Measurements from ENCODE around the gene CD86. TPM values are rescaled to one million over a fixed set of nuclear protein-coding genes. Genes with fewer than 3 reads are reported as not detected.
"Not testable (repeated sequence)": the region's sequence is repeated elsewhere in the genome, so short reads cannot be mapped to it uniquely, and the experiment has no call there.

The CD86 gene, protein sequence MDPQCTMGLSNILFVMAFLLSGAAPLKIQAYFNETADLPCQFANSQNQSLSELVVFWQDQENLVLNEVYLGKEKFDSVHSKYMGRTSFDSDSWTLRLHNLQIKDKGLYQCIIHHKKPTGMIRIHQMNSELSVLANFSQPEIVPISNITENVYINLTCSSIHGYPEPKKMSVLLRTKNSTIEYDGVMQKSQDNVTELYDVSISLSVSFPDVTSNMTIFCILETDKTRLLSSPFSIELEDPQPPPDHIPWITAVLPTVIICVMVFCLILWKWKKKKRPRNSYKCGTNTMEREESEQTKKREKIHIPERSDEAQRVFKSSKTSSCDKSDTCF
- total RNA-seq = 4.2 TPM
- long read RNA-seq = 0 reads

DNA sequence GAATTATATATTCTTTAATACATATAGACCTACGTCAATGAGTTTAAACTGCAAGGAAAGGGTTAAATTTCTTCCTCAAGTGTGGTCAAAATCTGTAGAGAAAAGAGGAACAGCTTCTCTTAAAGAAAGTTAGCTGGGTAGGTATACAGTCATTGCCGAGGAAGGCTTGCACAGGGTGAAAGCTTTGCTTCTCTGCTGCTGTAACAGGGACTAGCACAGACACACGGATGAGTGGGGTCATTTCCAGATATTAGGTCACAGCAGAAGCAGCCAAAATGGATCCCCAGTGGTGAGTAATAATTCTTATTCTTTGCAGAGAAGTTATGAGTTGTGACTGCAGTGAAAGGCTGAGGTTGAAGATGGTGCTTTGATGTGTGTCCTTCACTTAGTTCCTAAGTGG lies at the start of gene CD86:
TSS of gene CD86 (plus strand) at position 148 of the 400 bp plus-strand sequence. CDS start at position 276, 128 bp downstream.
- intact Hi-C loops (cut with DNase I) = no loop called here
- DNase-seq (ENCODE audit: missing footprints) (no peak), ATAC-seq (no peak)

GRCh38 chr3:122006267-122006666 lies 48.9 kb upstream of the CD86 start:
- ATAC-seq (no peak), DNase-seq (ENCODE audit: missing footprints) (no peak)
- intact Hi-C loops (cut with DNase I) = no loop called here

- intact Hi-C loops (cut with DNase I) = no loop called here
- DNase-seq (ENCODE audit: missing footprints) (no peak), ATAC-seq (no peak)
Measured at GRCh38 chr3:122008166-122008565, 47.0 kb upstream of the CD86 start.

DNA sequence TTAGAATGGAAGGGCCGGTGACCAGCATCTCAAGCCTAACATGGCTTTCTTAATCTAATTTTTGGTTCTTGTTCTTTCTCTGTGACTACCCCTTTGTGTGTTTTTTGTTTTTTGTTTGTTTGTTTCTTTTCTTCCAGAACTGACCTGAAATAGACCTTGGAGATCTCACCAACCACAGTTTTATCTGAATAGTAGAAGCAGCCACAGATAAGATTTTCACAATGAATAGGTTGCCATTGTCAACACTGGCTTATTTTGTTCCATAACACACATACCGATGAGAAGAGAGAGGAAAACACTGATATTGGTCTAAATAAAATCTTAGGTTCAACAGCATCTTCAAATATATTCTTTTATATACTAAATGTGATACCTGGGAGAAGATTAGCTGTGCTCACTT lies 44.7 kb upstream of the CD86 start:
- no peak for DNase-seq (ENCODE audit: missing footprints)
- no peak for ATAC-seq
- intact Hi-C loops (cut with DNase I) = no loop called here

DNA sequence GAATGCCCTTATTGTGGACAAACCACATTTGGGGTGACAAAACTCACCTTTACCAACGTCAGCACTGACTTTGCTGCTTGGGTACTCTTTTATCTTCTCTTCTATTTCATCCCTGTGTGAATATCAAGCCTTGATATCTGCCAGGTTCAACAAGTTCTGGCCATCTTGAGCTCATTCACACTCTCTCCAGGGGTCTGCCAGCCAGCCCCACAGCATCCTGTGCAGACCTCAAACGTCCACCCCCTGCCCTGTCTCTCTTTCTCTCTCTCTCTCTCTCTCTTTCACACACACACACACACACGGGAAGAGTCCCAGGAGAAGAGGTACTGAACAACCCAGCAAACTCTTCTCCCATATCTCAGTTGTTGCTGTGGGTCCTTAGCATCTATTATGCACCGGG lies 43.8 kb upstream of the CD86 start:
- ATAC-seq (no peak), DNase-seq (ENCODE audit: missing footprints) (no peak)
- intact Hi-C loops (cut with DNase I) = no loop called here

DNA sequence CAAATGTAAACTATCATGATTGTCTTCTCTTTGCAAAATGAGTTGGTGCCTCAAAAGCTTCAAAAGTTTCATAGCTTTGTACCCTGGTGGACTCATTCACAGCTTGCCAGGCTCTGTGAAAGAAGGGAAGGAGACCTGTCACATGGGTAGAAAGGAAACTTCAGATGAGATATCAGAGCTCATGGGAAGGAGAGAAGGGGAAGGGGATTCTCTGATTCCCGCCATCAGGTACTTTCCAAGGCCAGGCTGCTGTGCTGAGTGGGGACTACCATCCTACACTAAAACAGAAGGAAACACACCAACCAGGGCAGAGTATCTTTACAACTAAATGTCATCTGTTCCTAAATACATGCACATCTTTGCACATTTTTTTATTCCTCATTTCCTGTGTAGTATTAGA lies 42.3 kb upstream of the CD86 start:
- ATAC-seq (no peak), DNase-seq (ENCODE audit: missing footprints) (no peak)
- intact Hi-C loops (cut with DNase I) = no loop called here

- no peak for ATAC-seq
- intact Hi-C loops (cut with DNase I) = no loop called here
- no peak for DNase-seq (ENCODE audit: missing footprints)
Measured at GRCh38 chr3:122013448-122013925, 41.7 kb upstream of the CD86 start.

DNA sequence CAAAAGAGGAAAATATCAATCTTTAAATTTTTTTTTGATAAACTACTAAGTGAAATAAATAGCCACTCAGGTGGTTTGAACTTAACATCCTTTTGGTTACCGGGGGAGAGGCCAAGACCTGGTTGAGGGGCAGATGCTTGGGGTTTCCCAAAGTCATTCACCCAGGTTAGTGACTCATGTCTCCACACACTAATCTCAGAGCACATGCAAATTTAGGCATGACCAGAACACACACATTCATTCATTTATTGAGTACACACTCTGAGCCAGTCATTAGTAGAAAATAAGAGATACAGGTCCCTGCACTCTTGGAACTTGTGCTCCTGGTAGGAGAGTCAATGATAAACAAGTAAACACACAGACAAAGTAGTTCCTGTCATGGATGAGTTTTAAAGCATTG lies 40.4 kb upstream of the CD86 start:
- intact Hi-C loops (cut with DNase I) = no loop called here
- ATAC-seq (no peak), DNase-seq (ENCODE audit: missing footprints) (no peak)

DNA sequence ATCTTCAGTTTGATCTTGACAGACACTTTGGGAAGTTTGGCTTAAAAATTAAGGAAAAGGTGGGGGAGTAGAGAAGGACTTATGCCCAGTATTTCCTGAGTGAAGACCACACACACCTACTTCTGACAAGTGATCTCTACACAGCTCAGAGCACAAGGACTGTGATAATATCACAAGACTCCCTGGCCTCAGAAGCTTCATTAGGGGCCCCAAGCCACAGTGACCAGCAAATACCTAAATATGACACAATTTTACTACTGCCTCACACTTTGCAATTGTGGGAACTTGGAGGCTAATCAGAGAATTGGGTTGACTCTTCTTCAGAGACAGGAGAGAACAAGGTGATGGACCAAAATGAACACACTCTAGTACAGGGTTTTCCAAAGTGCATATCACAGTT lies 35.7 kb upstream of the CD86 start:
- no peak for ATAC-seq
- DNase-seq (ENCODE audit: missing footprints) = no peak
- intact Hi-C loops (cut with DNase I) = no loop called here

- no peak for ATAC-seq
- no peak for DNase-seq (ENCODE audit: missing footprints)
- intact Hi-C loops (cut with DNase I) = no loop called here
Measured at GRCh38 chr3:122021037-122021436, 34.1 kb upstream of the CD86 start.

DNA sequence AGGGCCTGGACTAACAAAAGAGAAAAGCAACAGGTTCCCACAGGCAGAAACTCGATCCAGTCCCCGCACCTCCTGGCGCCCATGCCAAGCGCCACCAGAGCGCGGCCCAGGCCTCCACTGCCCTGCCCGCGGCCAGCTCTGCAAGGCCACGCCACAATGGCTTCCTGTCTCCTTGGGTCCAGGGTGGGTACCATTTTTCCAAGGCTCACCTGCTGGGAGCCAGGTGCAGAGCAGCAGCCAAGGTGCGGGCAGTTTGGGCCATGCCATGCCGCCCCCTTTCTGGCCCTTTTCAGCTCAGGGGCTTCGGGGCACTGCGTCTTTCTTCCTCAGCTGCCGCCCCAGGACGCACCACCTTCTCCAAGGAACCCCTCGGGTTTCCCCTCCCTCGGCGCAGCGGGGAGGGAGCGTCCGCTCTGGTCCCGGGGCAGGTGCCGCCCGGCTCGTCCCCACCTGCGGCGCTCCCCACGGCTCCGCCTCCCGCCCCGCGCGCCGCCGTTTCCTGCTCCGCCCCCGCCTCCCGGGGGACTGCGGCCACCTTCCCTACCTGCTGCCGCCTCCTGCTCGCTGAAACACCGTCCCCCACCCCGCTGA lies 33.3 kb upstream of the CD86 start, which contains the start of gene ILDR1:
TSS of gene ILDR1 (minus strand) at position 437 of the 591 bp plus-strand sequence. CDS start at position 267, 170 bp downstream.
- no peak for DNase-seq (ENCODE audit: missing footprints)
- no peak for ATAC-seq
- intact Hi-C loops (cut with DNase I) = no loop called here

GRCh38 chr3:122023335-122023910 lies 31.7 kb upstream of the CD86 start:
- no peak for DNase-seq (ENCODE audit: missing footprints)
- intact Hi-C loops (cut with DNase I) = no loop called here
- no peak for ATAC-seq

GRCh38 chr3:122024800-122025199 lies 30.4 kb upstream of the CD86 start:
- DNase-seq (ENCODE audit: missing footprints) (no peak), ATAC-seq (no peak)
- intact Hi-C loops (cut with DNase I) = no loop called here

GRCh38 chr3:122025296-122025695 lies 29.9 kb upstream of the CD86 start:
- intact Hi-C loops (cut with DNase I) = no loop called here
- ATAC-seq (no peak), DNase-seq (ENCODE audit: missing footprints) (no peak)

DNA sequence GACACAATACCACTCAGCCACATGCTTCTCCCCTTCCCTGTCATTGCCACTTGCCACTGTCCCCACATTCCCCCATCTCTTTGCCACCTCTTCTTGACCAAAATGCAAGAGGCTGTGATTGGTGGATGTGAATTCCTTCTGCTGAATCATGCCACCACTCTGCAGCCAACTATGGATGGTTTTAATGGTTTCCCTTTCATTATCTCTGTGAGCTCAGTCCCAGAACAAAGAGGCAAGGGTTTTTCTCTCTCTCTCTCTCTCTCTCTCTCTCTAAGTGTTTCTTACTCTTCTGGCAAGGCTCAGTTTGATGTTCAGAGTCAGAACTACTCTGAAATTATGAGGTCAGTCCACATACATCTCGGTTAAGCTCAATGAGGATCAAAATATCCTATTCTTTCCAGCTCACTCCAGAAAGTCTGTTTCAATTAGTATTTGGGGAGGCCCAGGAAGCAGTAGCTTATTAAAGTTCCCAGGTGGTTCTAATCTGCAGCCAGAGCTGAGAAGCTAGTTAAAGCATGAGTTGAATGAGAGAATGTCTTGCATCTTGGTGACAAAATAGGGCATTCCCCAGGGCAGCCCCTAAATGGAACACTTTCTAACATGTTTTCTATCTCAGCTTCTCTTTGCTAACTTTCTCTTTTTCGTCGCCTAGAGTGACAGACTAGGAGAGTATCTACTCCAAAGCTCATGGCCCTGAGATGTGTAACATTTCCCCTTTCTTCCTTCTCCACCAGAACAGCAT lies 24.6 kb upstream of the CD86 start:
- intact Hi-C loops (cut with DNase I) = no loop called here
- DNase-seq (ENCODE audit: missing footprints) (no peak), ATAC-seq (no peak)

DNA sequence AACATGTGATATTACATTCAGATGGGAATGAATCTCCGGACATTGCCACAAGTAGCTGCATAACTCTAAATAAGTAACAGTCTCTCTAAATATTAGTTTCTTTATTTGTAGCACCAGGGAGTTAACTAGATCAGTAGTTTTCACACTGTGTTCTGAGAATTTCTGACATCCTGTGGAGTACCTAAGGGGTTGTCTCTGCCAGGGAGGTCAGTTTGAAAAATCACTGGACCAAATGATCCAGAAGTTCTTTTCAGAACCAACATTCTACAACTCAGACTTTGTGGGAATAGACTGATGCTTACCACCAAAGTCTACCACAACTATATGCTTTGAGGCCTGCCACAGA lies 24.1 kb upstream of the CD86 start:
- ATAC-seq (no peak), DNase-seq (ENCODE audit: missing footprints) (no peak)
- intact Hi-C loops (cut with DNase I) = no loop called here

DNA sequence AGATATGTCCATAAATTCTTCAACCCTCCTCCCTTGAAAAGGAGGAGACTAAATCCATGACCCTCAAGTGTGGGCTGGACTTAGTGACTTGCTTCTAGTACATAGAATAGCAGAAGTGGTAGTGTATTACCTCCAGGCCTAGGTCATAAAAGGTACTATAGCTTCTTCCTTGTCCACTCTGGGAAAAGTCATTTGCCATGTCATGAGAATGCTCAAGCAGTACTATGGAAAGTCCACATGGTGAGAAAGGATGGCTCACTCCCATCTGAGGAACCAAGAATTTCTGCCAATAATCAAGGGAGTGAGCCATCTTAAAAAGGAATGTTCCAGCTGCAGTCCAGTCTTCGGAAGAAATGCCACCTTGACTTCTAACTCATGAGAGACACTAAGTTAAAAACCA lies 22.6 kb upstream of the CD86 start:
- ATAC-seq (no peak), DNase-seq (ENCODE audit: missing footprints) (no peak)
- intact Hi-C loops (cut with DNase I) = no loop called here

- intact Hi-C loops (cut with DNase I) = no loop called here
- ATAC-seq (no peak), DNase-seq (ENCODE audit: missing footprints) (no peak)
Measured at GRCh38 chr3:122033023-122033422, 22.1 kb upstream of the CD86 start.

DNA sequence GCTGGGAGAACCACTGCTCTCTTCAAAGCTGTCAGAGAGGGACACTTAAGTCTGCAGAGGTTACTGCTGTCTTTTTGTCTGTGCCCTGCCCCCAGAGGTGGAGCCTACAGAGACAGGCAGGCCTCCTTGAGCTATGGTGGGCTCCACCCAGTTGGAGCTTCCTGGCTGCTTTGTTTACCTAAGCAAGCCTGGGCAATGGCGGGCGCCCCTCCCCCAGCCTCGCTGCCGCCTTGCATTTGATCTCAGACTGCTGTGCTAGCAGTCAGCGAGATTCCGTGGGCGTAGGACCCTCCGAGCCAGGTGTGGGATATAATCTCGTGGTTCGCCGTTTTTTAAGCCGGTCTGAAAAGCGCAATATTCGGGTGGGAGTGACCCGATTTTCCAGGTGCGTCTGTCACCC lies 7.9 kb upstream of the CD86 start:
- ATAC-seq; DNase-seq (ENCODE audit: missing footprints); intact Hi-C loops (cut with DNase I): not testable (repeated sequence)

DNA sequence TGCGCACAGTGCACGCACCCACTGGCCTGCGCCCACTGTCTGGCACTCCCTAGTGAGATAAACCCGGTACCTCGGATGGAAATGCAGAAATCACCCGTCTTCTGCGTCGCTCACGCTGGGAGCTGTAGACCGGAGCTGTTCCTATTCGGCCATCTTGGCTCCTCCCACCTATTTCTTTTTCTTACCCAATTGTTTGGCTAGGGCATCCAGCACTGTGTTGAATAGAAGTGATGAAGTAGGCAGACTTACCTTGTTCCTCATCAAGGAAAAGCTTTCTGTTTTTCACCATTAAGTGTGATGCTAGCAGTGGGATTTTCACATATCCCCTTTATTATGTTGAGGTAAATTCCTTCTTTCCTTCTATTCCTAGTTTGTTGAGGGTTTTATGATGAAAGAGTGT lies 7.4 kb upstream of the CD86 start:
- DNase-seq (ENCODE audit: missing footprints); ATAC-seq; intact Hi-C loops (cut with DNase I): not testable (repeated sequence)
